Retina (tissue), 1 donor: ENCODE measurements around the gene TNS2.
A peak's percentile ranks its signal among the peaks of the same experiment; 100 is the strongest.

Experiments
- DNase-seq: peaks from one replicate; pipeline ENCODE4 v3.0.0-alpha.2; 2016

The TNS2 gene

GRCh38 chr12:53044896-53045695 lies 4.8 kb upstream of the TNS2 start:
- DNase-seq = no peak

- DNase-seq = no peak
Observed at GRCh38 chr12:53045696-53046045, 4.2 kb upstream of the TNS2 start.

GRCh38 chr12:53046655-53047220 lies 3.1 kb upstream of the TNS2 start:
- DNase-seq = peak; percentile 86

GRCh38 chr12:53047221-53048032 lies 2.4 kb upstream of the TNS2 start:
- DNase-seq = peak; percentile 82

- peak; percentile 65 for DNase-seq
Observed at GRCh38 chr12:53048033-53048779, 1.7 kb upstream of the TNS2 start.

- DNase-seq = no peak
Observed at GRCh38 chr12:53048780-53049401, 974 bp upstream of the TNS2 start.

- no peak for DNase-seq
Observed at GRCh38 chr12:53050426-53051057, 677 bp downstream of the TNS2 start.

- DNase-seq = peak; percentile 82
Observed at GRCh38 chr12:53051058-53051880, 1.4 kb downstream of the TNS2 start.

GRCh38 chr12:53051881-53052412 lies 2.1 kb downstream of the TNS2 start:
- no peak for DNase-seq

GRCh38 chr12:53052419-53053217 lies 2.8 kb downstream of the TNS2 start:
- DNase-seq = peak; percentile 8

- DNase-seq = peak; percentile 45
Observed at GRCh38 chr12:53053218-53054111, 3.6 kb downstream of the TNS2 start.

GRCh38 chr12:53054112-53054878 lies 4.4 kb downstream of the TNS2 start:
- DNase-seq = peak; percentile 95

GRCh38 chr12:53055471-53056266 lies 5.8 kb downstream of the TNS2 start:
- DNase-seq = no peak

- DNase-seq = no peak
Observed at GRCh38 chr12:53056296-53056695, 6.4 kb downstream of the TNS2 start.

- DNase-seq = no peak
Observed at GRCh38 chr12:53056901-53057300, 7.0 kb downstream of the TNS2 start.

GRCh38 chr12:53057816-53058500 lies 8.1 kb downstream of the TNS2 start:
- DNase-seq = no peak
